Measurements from ENCODE around the gene VSIG1. TPM values are rescaled to one million over a fixed set of nuclear protein-coding genes. Genes with fewer than 3 reads are reported as not detected.

The VSIG1 gene
- 0.14 TPM in 1 of 2 replicates, not detected in the other for polyA plus RNA-seq
- polyA minus RNA-seq = not detected in 2 replicates

DNA sequence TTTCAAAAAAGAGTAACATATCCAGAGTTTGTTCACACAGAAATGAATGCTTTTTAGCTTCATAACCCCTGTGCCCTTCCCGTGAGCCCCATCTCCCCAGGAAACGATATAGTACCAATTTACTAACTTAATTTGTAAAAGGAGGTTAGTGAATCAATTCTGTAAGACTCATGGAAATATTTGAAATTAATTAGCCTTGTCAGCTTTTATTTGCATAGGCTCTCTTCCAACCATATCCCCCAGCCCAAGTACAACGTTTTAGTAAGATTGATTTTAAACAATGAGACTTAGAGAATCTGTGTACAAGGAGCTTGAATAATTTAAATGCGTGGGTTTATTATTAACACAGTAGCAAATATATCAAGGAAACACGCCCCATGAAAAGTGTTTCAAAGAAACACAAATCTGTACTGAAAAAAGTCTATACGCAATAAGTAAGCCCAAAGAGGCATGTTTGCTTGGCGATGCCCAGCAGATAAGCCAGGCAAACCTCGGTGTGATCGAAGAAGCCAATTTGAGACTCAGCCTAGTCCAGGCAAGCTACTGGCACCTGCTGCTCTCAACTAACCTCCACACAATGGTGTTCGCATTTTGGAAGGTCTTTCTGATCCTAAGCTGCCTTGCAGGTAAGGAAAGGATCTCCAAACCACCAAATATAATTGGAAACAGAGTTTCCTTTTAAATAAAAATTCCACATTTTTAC is at the start of gene VSIG1:
VSIG1 (plus strand) TSS at position 512 of the 703 bp plus-strand sequence; CDS start at position 578, 66 bp downstream.
- Histone ChIP-seq H2AFZ (ENCODE audit: low read depth, low read length) (no peak within 1 kb of the TSS), H3K4me3 (ENCODE audit: low read length) (no peak within 1 kb of the TSS), H3F3A (ENCODE audit: insufficient read depth, low read length, poor library complexity, severe bottlenecking) (no peaks in the 10 kb centered on the region), H4K20me1 (ENCODE audit: insufficient read depth) (no peaks in the 10 kb centered on the region), H3K36me3 (ENCODE audit: insufficient read depth, low read length) (no peaks in the 10 kb centered on the region), H3K9me2 (ENCODE audit: insufficient read depth, low read length) (no peaks in the 10 kb centered on the region), H3K9ac (ENCODE audit: low read length) (no peak within 1 kb of the TSS), H3K4me2 (ENCODE audit: low read length) (no peak within 1 kb of the TSS), H3K79me2 (replicated peaks; ENCODE audit: insufficient read depth, low read length) (no peaks in the 10 kb centered on the region), H3K27ac (ENCODE audit: low read length) (no peak within 1 kb of the TSS), H3K9me3 (ENCODE audit: low read length) (no peaks in the 10 kb centered on the region), H3K27me3 (ENCODE audit: insufficient read depth, low read depth, low read length) (no peaks in the 10 kb centered on the region)
- no peak for TF ChIP-seq RAD21 (conservative IDR thresholded peaks at IDR 0.05)
- no peak for TF ChIP-seq MXI1 (conservative IDR thresholded peaks at IDR 0.05; ENCODE audit: poor library complexity, severe bottlenecking)
- TF ChIP-seq POLR2AphosphoS5 (IDR thresholded peaks at IDR 0.05) = no peak
- TF ChIP-seq CTCF (IDR thresholded peaks at IDR 0.05; ENCODE audit: poor library complexity, severe bottlenecking) = no peak
- TF ChIP-seq SMC3 (conservative IDR thresholded peaks at IDR 0.05; ENCODE audit: poor library complexity) = no peak
- TF ChIP-seq EZH2 (IDR thresholded peaks at IDR 0.05; ENCODE audit: borderline replicate concordance, insufficient read depth, low read length, poor library complexity, severe bottlenecking) = no peak
- TF ChIP-seq REST (IDR thresholded peaks at IDR 0.05; ENCODE audit: borderline replicate concordance) = no peak
- TF ChIP-seq EP300 (conservative IDR thresholded peaks at IDR 0.05; ENCODE audit: poor library complexity, severe bottlenecking) = no peak
- TF ChIP-seq TAF1 (IDR thresholded peaks at IDR 0.05; ENCODE audit: low read depth) = no peak

DNA sequence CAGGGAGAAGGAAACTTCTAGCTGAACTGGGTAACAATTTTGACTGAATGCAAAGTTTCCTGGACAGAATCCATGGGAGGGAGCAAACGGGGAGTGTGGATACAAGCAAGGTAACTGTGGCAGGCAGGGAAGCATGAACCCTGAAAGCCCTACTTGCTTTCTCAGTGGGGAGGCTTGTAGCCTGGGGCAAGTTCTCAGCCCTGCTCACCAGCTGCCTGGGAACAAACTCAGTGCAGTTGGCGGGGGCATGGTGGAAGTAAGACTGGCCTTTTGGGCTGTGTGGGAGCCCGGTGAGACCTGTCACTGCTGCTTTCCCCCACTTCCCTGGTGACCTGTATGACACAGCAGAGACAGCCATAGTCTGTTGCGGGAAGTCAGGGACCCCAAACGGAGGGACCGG is 48.7 kb upstream of the VSIG1 start:
- Histone ChIP-seq H3K4me2 (ENCODE audit: low read length) (no peak overlapping the region), H3K9me2 (ENCODE audit: insufficient read depth, low read length) (no peaks in the 10 kb centered on the region), H4K20me1 (ENCODE audit: insufficient read depth) (no peaks in the 10 kb centered on the region), H3K27ac (ENCODE audit: low read length) (no peak overlapping the region), H3K4me3 (ENCODE audit: low read length) (no peak overlapping the region), H3K9ac (ENCODE audit: low read length) (no peak overlapping the region), H3K9me3 (ENCODE audit: low read length) (no peaks in the 10 kb centered on the region), H3K36me3 (ENCODE audit: insufficient read depth, low read length) (no peaks in the 10 kb centered on the region), H3F3A (ENCODE audit: insufficient read depth, low read length, poor library complexity, severe bottlenecking) (no peaks in the 10 kb centered on the region), H3K79me2 (replicated peaks; ENCODE audit: insufficient read depth, low read length) (no peaks in the 10 kb centered on the region), H2AFZ (ENCODE audit: low read depth, low read length) (no peak overlapping the region), H3K27me3 (ENCODE audit: insufficient read depth, low read depth, low read length) (no peaks in the 10 kb centered on the region)
- TF ChIP-seq EP300 (conservative IDR thresholded peaks at IDR 0.05; ENCODE audit: poor library complexity, severe bottlenecking) = no peak
- no peak for TF ChIP-seq TAF1 (IDR thresholded peaks at IDR 0.05; ENCODE audit: low read depth)
- TF ChIP-seq EZH2 (IDR thresholded peaks at IDR 0.05; ENCODE audit: borderline replicate concordance, insufficient read depth, low read length, poor library complexity, severe bottlenecking) = no peak
- no peak for TF ChIP-seq RAD21 (conservative IDR thresholded peaks at IDR 0.05)
- no peak for TF ChIP-seq POLR2AphosphoS5 (IDR thresholded peaks at IDR 0.05)
- TF ChIP-seq SMC3 (conservative IDR thresholded peaks at IDR 0.05; ENCODE audit: poor library complexity) = no peak
- no peak for TF ChIP-seq MXI1 (conservative IDR thresholded peaks at IDR 0.05; ENCODE audit: poor library complexity, severe bottlenecking)
- TF ChIP-seq REST (IDR thresholded peaks at IDR 0.05; ENCODE audit: borderline replicate concordance) = no peak
- no peak for TF ChIP-seq CTCF (IDR thresholded peaks at IDR 0.05; ENCODE audit: poor library complexity, severe bottlenecking)

Measured in neural cell (in vitro differentiated cells).